Activated naive CD4-positive, alpha-beta T cell treated with anti-CD3 and anti-CD28 coated beads, Interleukin-2, amount 50 U/mL, for 16 hours (primary cell): ENCODE measurements around the gene GPHN.
"Not testable (repeated sequence)": the region's sequence is repeated elsewhere in the genome, so short reads cannot be mapped to it uniquely, and the experiment has no call there.

ENCODE experiments used
- DNase-seq: peaks from one replicate; pipeline ENCODE4 v3.0.0-alpha.2; 2020

Gene GPHN

DNA sequence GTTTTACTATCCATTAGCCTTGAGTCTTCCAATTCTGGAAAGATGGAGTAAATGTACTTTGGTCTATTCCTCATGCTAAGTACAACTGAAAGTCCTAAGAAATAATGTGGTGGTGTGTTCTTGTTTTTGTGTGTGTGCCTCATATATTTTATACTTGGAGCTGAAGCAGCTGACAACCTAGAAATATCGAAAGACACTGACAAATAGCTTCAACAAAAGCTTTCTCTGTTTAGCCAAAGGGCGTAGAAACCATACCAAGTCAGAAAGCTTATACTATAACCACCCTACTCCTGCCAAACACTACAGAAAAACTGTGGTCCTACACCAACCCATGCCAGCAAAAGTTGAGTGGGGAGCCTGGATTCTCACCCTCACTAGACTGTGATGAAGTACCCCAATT, 188.4 kb downstream of the GPHN start:
- DNase-seq = no peak

DNA sequence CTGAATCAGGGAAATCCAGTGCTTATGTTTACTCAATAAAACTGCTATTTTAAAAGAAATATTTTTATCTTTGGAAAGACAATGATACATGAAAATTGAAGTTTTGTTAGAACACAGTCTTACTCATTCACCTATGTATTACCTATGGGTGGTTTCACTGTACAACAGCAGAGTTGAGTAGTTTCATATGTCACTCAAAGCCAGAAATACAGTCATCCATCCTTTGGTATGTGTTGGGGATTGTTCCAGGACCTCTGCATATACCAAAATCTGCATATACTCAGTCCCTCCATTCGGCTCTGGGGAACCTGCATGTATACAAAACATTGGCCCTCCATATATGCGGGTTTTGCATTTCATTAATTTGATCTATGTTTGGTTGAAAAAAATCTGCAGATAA, 190.6 kb downstream of the GPHN start:
- no peak for DNase-seq

DNA sequence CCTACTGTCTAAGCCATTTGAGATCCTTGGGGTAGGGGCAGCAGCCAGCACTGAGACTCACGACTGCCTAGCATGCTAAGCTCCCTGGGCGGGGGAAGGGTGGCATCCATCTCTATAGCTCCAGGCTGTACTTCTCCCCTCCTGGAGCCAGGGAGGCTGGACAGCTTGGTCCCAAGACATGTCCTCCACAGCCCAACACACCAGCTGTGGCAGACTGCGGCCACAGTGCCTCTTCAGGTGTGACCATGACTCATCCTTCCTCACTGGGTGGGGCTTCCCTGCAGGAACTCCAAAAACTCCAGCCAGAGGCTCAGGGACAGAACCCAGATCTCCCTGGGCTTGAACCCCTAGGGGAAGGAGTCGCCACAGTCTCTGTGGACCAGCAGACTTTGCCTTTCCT, 193.9 kb downstream of the GPHN start:
- DNase-seq = no peak

DNA sequence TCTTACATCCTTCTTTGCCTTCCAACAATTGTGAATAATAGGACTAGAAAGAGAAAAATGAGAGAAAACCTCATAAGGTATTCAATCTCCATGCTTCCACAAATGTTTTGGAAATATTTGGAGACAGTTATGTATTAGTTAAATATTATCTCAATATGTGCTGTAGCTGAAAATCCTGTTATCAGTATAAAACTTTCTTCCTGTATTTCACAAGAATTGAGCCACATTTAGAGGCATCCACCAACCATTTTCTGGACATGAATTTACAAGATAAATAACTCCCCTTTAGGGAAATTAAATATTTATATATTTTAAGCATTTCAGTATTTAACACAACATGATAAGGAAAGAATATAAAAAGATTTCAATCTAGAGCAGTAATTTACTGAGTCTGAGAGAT, 200.3 kb downstream of the GPHN start:
- no peak for DNase-seq

DNA sequence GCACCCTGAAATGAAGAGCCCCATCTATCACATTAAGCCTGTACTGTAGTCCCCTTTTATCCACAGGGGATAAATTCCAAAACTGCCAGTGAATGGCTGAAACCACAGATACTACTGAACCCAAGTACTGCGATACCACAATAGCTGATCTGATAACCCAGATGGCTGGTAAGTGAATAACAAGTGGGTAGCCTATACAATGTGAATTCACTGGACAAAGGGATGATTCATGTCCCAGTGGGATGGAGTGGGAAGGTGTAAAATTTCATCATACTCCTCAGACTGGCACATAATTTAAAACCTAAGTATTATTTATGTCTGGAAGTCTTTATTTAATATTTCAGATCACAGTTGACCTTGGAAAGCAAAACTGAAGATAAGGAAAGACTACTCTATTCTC, 201.3 kb downstream of the GPHN start:
- DNase-seq = no peak

DNA sequence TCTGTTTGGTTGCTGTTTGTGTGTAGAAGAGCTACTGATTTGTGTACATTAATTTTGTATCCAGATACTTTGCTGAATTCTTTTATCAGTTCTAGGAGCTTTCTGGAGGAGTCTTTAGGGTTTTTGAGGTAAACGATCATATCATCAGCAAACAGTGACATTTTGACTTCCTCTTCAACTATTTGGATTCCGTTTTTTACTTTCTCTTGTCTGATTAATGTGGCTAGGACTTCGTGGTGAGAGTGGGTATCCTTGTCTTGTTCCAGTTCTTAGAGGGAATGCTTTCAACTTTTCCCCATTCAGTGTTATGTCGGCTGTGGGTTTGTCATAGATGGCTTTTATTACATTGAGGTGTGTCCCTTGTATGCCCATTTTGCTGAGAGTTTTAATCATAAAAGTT, 206.3 kb downstream of the GPHN start:
- not testable (repeated sequence) for DNase-seq

DNA sequence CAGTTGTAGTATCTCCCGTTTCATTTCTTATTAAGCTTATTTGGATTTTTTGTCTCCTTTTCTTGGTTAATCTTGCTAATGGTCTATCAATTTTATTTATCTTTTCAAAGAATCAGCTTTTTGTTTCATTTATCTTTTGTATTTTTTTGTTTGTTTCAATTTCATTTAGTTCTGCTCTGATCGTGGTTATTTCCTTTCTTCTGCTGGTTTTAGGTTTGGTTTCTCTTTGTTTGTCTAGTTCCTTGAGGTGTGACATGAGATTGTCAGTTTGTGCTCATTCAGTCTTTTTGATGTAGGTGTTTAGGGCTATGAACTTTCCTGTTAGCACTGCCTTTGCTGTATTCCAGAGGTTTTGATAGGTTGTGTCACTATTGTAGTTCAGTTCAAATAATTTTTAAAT, 207.4 kb downstream of the GPHN start:
- DNase-seq = not testable (repeated sequence)

DNA sequence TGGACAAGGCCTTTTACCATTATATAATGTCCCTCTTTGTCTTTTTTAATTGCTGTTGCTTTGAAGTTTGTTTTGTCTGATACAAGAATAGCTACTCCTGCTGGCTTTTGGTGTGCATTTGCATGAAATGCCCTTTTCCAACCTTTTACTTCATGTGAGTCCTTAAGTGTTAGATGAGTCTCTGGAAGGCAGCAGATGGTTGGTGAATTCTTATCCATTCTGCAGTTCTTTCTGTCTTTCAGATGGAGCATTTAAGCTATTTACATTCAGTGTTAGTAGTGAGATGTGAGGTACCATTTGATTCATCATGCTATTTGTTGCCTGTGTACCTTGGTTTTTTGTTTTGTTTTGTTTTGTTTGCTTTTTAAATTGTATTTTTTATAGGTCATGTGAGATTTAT, 208.3 kb downstream of the GPHN start:
- DNase-seq = no peak

DNA sequence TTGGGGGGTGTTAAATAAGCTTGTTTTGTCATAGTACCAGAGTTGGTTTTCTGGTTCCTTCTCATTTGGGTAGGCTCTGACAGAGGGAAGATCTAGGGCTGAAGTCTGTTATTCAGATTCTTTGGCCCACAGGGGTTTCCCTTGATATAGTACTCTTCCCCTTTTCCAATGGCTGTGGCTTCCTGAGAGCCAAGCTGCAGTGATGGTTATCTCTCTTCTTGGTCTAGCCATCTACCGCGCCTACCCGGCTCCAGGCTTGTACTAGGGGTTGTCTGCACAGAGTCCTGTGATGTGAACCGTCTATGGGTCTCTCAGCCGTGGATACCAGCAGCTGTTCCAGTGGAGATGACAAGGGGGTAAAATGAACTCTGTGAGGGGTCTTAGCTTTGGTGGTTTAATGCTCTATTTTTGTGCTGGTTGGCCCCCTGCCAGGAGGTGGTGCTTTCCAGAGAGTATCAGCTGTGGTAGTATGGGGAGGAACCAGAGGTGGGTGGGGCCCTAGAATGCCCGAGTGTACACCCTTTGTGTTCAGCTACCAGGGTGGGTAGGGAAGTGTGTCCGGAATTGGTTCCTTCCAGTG, 209.7 kb downstream of the GPHN start:
- DNase-seq = no peak

DNA sequence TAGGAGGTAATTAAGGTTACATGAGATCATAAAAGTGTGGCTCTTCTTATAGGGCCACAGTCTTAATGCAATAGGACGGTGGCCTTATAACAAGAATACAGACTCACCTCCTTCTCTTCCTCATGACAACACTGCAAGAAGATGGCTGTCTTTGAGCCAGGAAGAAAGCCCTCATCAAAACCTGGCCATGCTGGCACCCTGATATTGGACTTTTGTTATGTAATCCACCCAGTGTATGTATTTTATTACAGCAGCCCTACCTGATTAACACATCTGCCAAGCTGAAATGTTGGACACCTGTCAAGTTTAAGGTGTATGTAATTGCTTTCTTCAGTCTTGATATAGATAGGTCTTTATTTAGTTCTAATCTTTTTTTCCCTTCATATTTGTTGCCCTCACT, 217.0 kb downstream of the GPHN start:
- no peak for DNase-seq

DNA sequence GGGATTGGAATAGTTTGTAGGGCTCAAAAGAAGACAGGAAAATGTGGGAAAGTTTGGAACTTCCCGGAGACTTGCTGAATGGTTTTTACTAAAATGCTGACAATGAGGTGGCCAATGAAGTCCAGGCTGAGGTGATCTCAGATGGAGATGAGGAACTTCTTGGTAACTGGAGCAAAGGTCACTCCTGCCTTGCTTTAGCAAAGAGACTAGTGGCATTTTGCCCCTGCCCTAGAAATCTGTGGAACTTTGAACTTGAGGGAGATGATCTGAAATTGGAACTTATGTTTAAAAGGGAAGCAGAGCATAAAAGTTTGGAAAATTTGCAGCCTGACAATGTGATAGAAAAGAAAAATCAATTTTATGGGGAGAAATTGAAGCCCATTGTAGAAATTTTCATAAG, 223.4 kb downstream of the GPHN start:
- DNase-seq = not testable (repeated sequence)

DNA sequence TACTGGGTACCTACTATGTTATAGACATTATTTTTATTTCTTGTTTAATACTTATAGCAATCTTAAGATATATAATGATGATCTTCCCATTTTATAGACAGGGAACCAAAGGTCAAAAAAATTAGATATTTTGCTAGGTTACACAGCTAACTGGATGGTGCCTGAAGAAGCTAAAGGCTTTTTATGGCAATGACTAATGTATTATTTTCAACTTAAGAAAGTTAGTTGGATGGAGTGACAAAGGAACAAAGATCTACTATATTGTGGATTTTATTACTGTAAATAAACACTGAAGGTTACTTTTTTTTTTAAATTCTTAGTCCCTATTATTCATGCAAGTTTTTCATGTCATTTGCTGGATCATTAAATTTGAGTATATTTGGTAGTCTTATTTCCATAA, 227.9 kb downstream of the GPHN start:
- no peak for DNase-seq

DNA sequence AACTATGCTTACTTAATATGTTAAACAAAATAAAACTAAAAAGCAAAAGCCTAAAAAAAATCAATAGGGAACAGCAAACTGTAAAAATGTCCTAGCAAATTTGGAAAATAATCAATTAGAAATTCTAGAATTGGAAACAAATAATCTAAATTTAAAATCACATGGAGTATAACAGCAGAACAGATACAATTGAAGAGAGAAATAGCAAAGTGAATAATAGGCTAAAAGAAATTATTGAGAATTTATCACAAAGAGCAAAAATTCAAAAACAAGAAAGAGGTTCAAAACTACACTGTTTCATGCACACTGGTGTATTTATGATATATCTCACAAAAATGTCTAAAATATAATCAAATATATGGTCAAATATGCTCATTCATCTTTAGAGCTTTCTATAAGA, 231.9 kb downstream of the GPHN start:
- no peak for DNase-seq

DNA sequence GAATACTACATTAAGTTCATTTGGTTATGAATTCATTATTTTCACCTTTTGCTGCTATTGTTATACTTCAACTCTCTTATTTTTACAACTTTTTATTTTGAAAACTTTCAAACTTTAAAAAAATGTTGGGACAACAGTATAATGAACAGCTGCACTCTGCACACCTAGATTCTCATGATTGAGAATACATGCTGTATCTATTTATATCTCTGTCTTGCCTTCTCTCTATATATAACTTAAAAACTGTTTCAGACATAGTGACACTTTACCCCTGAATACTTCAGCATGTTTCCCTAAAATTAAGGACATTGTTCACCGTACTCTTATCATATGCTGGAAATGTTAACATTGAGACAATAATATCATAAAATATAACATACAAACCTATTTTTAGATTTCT, 237.1 kb downstream of the GPHN start:
- no peak for DNase-seq

DNA sequence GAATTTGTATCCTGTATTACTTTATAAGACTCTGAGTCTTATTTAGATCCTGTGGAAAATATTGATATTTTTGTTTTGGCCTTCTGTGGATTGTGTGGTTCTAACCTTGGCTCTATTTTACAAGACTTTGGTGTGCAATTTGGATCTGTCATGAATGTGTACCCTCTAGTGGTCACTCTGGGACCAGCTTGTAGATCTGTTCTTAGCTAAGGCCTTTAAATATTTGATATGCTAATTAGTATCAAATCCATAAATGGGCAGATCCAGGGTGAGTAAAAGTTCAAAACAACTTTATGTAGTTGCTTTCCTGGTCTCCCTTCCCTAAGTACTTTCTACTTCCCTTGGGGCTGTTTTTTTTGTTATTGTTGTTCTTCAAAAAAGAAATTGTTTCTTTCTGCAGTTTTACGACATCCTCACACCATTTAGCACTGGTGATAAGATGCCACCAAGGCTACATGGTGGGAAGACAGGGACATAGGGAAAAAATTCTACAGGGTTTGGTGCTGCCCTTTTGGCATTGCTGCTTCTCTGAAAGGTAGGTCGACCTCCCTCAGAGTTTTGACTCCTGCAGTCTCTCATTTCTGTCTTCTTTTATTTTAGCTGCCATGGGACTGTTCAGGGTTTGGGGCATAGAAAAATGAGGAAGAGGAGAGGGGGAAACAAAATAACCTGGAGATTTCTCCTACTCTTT, 238.5 kb downstream of the GPHN start:
- DNase-seq = no peak

DNA sequence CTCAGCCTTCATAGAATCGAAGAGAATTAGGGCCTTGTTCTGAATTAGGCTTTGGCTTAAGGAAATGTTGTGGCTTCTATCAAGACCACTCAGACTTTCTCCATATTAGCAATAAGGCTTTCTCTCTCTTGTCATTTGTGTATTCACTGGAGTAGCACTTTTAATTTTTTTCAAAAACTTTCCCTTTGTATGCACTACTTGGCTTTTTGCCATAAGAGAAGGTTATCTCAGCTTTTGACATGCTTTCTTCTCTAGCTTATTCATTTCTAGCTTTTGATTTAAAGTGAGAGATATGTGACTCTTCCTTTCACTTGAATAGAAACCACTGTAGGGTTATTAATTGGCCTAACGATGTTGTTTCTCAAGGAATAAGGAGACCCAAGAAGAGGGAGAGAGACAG, 244.2 kb downstream of the GPHN start:
- no peak for DNase-seq

DNA sequence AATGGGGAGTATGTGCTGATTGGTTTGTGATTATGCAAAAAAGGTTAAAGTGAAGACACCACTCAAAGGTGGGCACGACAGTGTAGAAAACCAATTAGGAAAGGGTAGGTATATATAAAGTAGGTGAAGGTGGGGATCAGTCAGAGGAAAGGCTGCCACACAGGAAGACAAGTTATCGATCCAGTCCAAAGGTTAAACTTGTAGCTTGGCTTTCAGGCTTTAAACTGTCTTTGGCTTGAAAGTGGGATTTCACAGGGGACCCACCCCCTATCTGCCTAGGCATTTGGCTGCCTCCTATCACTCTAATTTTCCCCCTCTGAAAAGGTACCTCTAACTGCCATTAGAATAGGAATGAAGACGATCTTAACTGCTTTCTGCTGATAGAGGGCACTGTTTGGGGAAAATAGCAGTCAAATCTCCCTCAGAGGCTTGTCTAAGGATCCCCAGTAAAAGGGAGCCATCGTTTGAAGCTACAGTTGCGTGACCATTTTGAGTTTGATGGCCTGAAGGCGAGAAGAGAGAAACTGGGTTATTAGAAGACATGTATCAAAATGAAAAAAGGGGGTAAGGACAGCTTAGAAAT, 250.2 kb downstream of the GPHN start:
- no peak for DNase-seq

DNA sequence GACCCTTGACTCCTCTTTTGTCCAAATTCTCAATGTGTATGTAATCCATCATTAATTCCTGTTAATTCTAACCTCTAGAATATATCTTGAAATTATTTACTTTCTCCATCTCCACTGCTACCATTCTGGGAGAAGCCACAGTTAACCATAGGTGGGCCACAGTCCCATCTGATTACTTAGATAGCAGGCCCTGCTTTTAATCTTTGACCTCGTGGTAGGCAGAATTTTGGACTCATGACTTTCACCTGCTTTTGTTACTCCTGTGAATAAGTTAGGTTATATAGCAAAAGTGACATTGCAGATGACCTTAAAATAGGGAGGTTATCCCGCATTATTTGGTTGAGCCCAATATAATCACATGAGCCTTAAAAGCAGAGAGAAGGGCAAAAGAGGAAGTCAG, 264.2 kb downstream of the GPHN start:
- DNase-seq = no peak

DNA sequence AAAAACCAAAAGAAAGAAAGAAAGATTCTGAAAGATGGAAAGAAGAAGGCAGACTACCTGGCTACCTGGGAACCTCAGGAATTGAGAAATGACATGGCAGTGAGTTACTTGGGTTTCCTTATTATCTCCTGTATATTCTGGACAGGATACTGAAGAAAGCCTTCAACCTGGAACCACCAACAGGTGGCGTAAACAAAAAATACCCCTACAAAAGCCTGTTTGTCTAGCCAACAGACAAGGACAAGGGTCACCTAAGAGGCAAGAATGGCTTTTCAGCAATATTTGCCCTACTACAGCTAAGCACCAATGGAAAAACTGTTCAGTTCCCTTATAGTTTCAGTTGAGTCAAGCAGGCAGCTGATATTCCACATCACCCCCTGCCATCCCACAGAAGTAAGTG, 274.9 kb downstream of the GPHN start:
- no peak for DNase-seq

DNA sequence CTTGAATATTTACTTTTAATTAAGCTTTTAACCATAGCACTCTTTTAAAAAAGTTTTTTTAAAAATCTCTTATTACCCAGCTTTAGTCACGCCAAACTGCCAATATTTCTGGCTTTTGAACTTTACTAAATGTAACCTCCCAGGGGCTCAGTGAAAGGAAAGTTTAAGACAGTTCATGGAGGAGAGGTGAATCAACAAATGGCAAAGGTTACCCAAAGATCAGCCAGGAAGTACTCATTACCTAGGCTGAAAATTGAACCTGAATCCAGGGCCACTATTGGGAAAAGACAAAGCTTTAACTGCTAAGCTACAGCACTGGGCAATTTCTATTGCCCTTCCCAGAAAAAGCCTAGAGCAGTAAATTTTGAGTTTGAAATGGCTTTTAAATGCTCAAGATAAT, 282.2 kb downstream of the GPHN start:
- no peak for DNase-seq

DNA sequence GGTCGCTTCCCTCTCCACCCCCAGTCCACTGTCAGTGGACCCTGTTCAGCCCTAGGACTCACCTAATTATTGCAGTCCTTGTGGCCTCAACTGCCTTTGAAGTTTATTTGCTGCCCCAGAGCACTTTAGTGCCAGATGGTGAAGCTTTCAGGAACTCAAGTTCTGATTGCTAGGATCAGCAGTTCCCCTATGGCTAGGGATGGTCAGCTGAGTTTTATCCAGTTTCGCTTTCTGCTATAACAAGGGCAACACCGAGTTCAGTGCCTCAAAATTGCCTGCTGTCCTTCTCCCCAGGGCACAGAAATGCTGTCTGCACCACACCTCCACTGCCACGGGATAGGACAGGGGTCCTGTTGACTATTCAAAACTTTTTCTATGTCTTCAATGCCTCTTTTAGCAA, 295.0 kb downstream of the GPHN start:
- DNase-seq = no peak

DNA sequence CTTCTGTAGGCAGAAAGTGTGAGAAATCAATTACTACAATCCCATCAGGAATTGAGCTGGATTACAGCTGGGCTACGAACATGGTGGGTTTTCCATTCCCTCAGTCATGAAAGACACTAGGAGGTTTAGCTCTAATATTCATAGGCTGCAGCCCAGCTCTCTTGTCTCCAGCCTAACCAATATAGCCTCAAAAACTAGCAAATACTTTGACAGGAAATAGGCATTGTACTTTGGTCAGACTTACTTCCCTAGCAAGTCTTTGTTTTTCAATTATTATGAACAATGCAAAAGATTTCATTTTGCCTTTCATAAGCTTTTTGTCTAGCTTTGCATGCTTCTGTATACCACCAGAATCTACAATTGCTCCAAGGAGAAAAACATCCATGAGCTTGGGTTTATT, 296.2 kb downstream of the GPHN start:
- DNase-seq = no peak

DNA sequence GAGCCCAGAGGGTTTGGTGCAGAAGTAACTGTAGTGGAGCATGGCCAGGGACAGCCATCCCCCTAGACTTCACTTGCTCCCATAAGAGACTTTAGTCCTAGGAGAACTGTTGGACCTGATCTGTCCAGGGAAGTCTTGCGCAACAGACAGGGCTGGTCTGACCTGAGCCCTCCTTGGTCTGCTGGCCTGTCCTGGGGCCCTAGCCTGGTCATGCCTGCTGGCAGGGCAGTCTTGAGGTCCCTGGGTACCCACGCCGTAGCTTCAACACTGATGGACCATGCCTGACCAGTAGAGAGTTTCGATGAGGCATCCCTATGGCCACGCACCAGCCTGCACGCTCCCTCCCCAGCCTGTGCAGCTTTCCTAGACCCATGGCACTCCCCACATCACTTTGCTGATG, 305.7 kb downstream of the GPHN start:
- no peak for DNase-seq

DNA sequence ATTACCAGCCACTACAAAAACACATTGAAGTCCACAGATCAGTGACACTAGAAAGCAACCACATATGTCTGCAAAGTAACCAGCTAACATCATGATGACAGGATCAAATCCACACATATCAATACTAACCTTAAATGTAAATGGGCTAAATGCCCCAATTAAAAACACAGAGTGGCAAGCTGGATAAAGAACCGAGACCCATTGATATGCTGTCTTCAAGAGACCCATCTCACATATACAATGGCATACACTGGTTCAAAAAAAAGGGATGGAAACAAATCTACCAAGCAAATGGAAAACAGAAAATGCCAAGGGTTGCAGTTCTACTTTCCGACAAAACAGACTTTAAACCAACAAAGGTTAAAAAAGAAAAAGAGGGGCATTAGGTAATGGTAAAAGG, 307.7 kb downstream of the GPHN start:
- no peak for DNase-seq

DNA sequence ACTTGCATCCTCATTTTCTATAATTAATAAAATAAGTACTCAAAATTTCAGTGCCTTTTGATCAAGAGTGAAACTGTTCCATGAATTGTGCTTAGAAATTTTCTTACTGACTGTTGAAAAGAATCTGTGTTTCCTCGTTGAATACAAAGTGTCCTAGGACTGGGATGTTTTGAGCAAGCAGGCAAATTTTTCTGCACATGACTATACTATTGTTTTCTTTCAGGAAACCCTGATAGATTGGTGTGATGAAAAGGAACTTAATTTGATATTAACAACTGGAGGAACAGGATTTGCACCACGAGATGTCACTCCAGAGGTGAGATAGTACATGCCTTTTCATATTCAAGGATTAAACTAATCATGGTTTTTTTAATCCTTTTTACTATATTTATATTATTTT, 316.3 kb downstream of the GPHN start:
- DNase-seq = no peak
